Endothelial cell of umbilical vein (primary cell): Measurements from ENCODE around the gene COX7A2.

Experiments used
- CTCF ChIP-seq, 2 donors: IDR thresholded peaks; 1 replicate in 1 of 2; 2 replicates in 1 of 2; pipeline ENCODE4 v1.5.1; 2011; ENCODE audit warnings: low read length in 2 of 2, mild to moderate bottlenecking in 2 of 2, moderate library complexity in 2 of 2, control low read depth in 1 of 2, inconsistent platforms in 1 of 2, low read depth in 1 of 2; ENCODE audit not compliant: insufficient read depth in 1 of 2; ENCODE audit errors: extremely low read depth in 1 of 2
- EZH2 ChIP-seq: IDR thresholded peaks from 2 replicates; pipeline ENCODE4 v1.6.1; 2012; ENCODE audit warnings: borderline replicate concordance, low read depth, mild to moderate bottlenecking, moderate library complexity, low read length, inconsistent platforms; ENCODE audit not compliant: severe bottlenecking
- FOS ChIP-seq: IDR thresholded peaks from 2 replicates; pipeline ENCODE4 v1.6.1; 2011; ENCODE audit warnings: mild to moderate bottlenecking, low read length, moderate library complexity, borderline replicate concordance; ENCODE audit not compliant: insufficient read depth
- JUN ChIP-seq: IDR thresholded peaks from 2 replicates; pipeline ENCODE4 v1.6.1; 2011; ENCODE audit warnings: borderline replicate concordance, low read depth; ENCODE audit not compliant: insufficient read length, insufficient read depth
- MAX ChIP-seq: IDR thresholded peaks from 2 replicates; pipeline ENCODE4 v1.6.1; 2011; ENCODE audit not compliant: insufficient read depth, insufficient read length
- MYC ChIP-seq: IDR thresholded peaks from one replicate; pipeline ENCODE4 v1.6.1; 2011; ENCODE audit warnings: mild to moderate bottlenecking, low read depth, low read length
- POLR2A ChIP-seq: IDR thresholded peaks from 2 replicates; pipeline ENCODE4 v1.6.1; 2012; ENCODE audit warnings: low read depth, mild to moderate bottlenecking, control low read depth, low read length
- POLR2AphosphoS5 ChIP-seq: IDR thresholded peaks from 2 replicates; pipeline ENCODE4 v1.6.1; 2012; ENCODE audit warnings: low read depth, mild to moderate bottlenecking, control low read depth, low read length, moderate library complexity; ENCODE audit not compliant: insufficient read depth

GRCh38 chr6:75234126-75234865, 9.3 kb downstream of the COX7A2 start:
- no peak for TF ChIP-seq CTCF (IDR thresholded peaks at IDR 0.05; ENCODE audit: extremely low read depth in 1 of 2, insufficient read depth in 1 of 2, low read depth in 1 of 2, low read length in 2 of 2)
- TF ChIP-seq POLR2A = no peak
- no peak for TF ChIP-seq POLR2AphosphoS5
- TF ChIP-seq MYC = no peak
- no peak for TF ChIP-seq EZH2
- no peak for TF ChIP-seq FOS
- no peak for TF ChIP-seq MAX
- no peak for TF ChIP-seq JUN
